GM12872 (cell line): ENCODE measurements around the gene OLFM1.

ENCODE experiments used
- TF ChIP-seq, protein P1 (sequence below): IDR thresholded peaks from 3 replicates; pipeline ENCODE4 v1.5.1; 2011; ENCODE audit warnings: low read depth, mild to moderate bottlenecking, low read length, moderate library complexity; ENCODE audit not compliant: insufficient read depth

OLFM1 gene

DNA sequence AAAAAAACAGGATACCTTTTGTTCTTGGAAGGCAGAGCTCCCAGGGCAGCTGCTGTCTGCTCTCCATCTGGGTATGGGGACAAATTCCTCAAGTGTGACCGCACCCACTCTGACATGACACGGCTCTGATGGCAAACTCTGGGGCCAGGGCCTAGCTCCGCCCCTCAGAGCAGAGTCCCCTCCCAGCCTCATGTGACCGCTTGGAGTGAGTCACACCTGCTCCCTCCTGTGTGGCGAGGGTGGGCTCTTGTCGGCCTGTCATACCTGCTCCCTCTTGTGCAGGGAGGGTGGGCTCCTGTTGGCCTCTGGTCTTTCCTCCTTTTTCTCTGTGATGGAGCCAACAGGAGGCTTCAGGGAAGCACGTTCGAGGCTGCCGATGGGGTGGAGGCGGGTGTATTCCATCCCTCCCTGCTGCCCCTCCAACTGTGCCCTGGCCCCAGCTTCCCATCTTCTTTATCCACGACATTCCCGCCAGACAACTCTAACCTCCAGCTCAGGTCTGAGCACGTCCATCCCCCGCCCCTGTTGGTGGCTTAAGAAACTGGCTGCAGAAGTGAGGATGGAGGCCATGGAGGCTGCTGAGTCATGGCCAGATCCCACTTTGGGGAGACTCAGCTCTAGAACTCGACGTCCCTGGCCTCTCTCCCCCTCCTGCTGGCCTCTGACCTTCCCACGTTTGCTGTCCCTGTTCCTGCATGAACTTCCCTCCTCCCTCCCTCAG, 65.3 kb downstream of the OLFM1 start:
- TF ChIP-seq, protein P1, sequence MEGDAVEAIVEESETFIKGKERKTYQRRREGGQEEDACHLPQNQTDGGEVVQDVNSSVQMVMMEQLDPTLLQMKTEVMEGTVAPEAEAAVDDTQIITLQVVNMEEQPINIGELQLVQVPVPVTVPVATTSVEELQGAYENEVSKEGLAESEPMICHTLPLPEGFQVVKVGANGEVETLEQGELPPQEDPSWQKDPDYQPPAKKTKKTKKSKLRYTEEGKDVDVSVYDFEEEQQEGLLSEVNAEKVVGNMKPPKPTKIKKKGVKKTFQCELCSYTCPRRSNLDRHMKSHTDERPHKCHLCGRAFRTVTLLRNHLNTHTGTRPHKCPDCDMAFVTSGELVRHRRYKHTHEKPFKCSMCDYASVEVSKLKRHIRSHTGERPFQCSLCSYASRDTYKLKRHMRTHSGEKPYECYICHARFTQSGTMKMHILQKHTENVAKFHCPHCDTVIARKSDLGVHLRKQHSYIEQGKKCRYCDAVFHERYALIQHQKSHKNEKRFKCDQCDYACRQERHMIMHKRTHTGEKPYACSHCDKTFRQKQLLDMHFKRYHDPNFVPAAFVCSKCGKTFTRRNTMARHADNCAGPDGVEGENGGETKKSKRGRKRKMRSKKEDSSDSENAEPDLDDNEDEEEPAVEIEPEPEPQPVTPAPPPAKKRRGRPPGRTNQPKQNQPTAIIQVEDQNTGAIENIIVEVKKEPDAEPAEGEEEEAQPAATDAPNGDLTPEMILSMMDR, result no peak

- TF ChIP-seq, protein P1, result no peak
Observed at GRCh38 chr9:135154050-135154615, 66.7 kb downstream of the OLFM1 start.

DNA sequence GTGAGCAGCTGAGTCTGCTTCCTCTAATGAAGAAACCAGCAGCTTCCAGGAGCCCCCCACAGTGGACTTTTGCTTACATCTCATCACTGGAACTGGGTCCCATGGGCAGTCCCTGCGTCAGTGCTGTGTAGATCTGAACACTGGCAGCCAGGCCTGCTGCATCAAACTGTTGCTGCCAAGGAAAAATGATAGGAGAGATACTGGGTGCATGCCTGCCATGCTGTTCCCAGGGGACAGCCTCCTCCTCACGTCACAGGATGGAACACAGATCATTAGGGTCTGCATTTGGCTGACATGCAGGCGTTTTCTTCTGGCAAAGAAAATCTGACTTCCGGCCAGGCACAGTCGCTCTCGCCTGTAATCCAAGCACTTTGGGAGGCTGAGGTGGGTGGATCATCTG, 67.9 kb downstream of the OLFM1 start:
- TF ChIP-seq, protein P1, result no peak

GRCh38 chr9:135156525-135157510, 69.3 kb downstream of the OLFM1 start:
- TF ChIP-seq, protein P1, result no peak

- TF ChIP-seq, protein P1, result no peak
Observed at GRCh38 chr9:135157856-135158563, 70.5 kb downstream of the OLFM1 start.

- TF ChIP-seq, protein P1, result no peak
Observed at GRCh38 chr9:135158564-135158937, 71.1 kb downstream of the OLFM1 start.

GRCh38 chr9:135159801-135160200, 72.3 kb downstream of the OLFM1 start:
- TF ChIP-seq, protein P1, result no peak
